Measurements from ENCODE around the gene PRLR.
A peak's percentile ranks its signal among the peaks of the same experiment; 100 is the strongest.

PRLR gene

DNA sequence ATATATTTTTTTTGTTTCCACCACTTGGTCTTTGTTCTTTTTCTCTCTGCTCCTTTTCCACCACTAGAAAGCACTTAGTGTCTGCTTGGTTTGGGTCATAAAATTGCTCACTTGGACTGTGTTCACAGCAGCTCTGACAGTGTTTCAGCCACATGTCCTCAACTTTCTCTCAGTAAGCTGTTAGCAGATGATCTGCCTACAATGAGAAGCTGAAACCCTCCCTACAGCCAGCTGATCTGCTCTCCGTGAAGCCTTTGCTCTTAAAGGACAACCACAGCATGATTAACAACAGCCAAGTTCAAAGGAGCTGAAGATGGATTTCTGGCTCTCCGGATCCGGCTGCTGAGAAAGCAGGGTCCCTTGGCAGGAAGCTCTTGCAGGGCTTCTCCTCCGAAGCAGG is 31.6 kb downstream of the PRLR start:
- no peak overlapping the region for H3K27ac ChIP-seq (ENCODE audit: low read length)
- no peaks in the 10 kb centered on the region for H3K79me2 ChIP-seq (ENCODE audit: low read length)

DNA sequence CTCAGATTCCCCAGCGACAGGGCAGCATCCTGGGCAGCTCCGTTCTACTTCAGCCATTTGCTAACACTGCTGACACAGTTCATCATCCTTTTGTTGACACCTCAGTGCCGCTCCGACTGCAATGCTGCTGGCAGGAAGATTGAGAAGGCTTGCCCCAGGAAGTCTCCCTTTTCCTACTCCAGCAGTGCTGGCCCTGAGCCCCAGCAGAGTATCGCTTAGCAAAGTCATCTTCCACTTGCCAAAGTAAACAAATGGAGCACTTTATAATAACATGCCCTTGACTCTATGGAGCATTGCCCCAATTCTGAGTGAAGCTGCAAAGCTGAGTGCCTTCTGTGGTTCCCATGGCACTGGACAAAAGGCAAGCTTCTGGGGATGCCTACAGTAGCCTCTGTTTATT is 32.2 kb downstream of the PRLR start:
- Histone ChIP-seq H3K27me3 (ENCODE audit: low read depth, low read length) (no peaks in the 10 kb centered on the region), H3K27ac (ENCODE audit: low read length) (no peak overlapping the region), H3K9ac (ENCODE audit: low read length) (no peak overlapping the region), H4K20me1 (ENCODE audit: insufficient read depth, low read length) (no peaks in the 10 kb centered on the region), H3K79me2 (ENCODE audit: low read length) (no peaks in the 10 kb centered on the region), H3K4me3 (ENCODE audit: low read length) (no peak overlapping the region), H3K36me3 (replicated peaks; ENCODE audit: low read depth, low read length) (no peaks in the 10 kb centered on the region), H2AFZ (ENCODE audit: low read depth, low read length) (no peak overlapping the region), H3K9me3 (ENCODE audit: insufficient read depth, low read length) (no peaks in the 10 kb centered on the region), H3K4me2 (ENCODE audit: low read length) (no peak overlapping the region), H3K4me1 (ENCODE audit: low read length) (peaks cover 43% of the 10 kb centered on the region)
- TF ChIP-seq, protein P1, sequence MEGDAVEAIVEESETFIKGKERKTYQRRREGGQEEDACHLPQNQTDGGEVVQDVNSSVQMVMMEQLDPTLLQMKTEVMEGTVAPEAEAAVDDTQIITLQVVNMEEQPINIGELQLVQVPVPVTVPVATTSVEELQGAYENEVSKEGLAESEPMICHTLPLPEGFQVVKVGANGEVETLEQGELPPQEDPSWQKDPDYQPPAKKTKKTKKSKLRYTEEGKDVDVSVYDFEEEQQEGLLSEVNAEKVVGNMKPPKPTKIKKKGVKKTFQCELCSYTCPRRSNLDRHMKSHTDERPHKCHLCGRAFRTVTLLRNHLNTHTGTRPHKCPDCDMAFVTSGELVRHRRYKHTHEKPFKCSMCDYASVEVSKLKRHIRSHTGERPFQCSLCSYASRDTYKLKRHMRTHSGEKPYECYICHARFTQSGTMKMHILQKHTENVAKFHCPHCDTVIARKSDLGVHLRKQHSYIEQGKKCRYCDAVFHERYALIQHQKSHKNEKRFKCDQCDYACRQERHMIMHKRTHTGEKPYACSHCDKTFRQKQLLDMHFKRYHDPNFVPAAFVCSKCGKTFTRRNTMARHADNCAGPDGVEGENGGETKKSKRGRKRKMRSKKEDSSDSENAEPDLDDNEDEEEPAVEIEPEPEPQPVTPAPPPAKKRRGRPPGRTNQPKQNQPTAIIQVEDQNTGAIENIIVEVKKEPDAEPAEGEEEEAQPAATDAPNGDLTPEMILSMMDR (IDR thresholded peaks at IDR 0.05; ENCODE audit: low read depth, low read length) = no peak
- no peak for TF ChIP-seq EZH2phosphoT487 (IDR thresholded peaks at IDR 0.05; ENCODE audit: low read depth)

More for the DNA sequence above, 31.6 kb downstream of the PRLR start:
- peaks cover 40% of the 10 kb centered on the region for H3K4me1 ChIP-seq (ENCODE audit: low read length)
- no peak overlapping the region for H3K4me2 ChIP-seq (ENCODE audit: low read length)
- TF ChIP-seq, protein P1 (IDR thresholded peaks at IDR 0.05; ENCODE audit: low read depth, low read length) = no peak
- TF ChIP-seq EZH2phosphoT487 (IDR thresholded peaks at IDR 0.05; ENCODE audit: low read depth) = no peak
- H3K9me3 ChIP-seq (ENCODE audit: insufficient read depth, low read length) = no peaks in the 10 kb centered on the region
- H3K9ac ChIP-seq (ENCODE audit: low read length) = no peak overlapping the region
- H3K4me3 ChIP-seq (ENCODE audit: low read length) = no peak overlapping the region
- no peaks in the 10 kb centered on the region for H3K27me3 ChIP-seq (ENCODE audit: low read depth, low read length)
- H4K20me1 ChIP-seq (ENCODE audit: insufficient read depth, low read length) = no peaks in the 10 kb centered on the region
- no peak overlapping the region for H2AFZ ChIP-seq (ENCODE audit: low read depth, low read length)
- no peaks in the 10 kb centered on the region for H3K36me3 ChIP-seq (replicated peaks; ENCODE audit: low read depth, low read length)

DNA sequence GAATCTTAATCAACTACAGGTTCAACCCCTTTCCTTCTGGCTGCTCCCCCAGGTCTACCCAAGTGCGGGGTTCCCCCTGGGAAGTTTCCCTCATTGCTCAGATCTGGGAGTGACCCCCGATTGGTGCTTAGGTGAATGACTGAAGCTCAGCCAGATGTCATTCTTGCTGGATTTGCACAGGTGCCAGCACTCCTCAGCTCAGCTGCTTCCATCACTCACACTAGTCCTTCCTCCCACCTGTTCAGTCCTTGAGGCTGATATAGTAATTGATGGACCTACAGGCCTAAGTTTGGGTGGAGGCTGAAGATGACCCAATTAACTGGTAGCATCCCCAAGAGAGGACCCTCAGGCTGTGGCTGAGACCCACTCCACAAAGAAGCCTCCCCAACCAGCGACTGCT is 32.9 kb downstream of the PRLR start:
- Histone ChIP-seq H3K27ac (ENCODE audit: low read length) (no peak overlapping the region), H3K4me1 (ENCODE audit: low read length) (peaks cover 43% of the 10 kb centered on the region), H3K36me3 (replicated peaks; ENCODE audit: low read depth, low read length) (no peaks in the 10 kb centered on the region), H3K4me3 (ENCODE audit: low read length) (no peak overlapping the region), H3K4me2 (ENCODE audit: low read length) (no peak overlapping the region), H3K9ac (ENCODE audit: low read length) (no peak overlapping the region), H3K9me3 (ENCODE audit: insufficient read depth, low read length) (no peaks in the 10 kb centered on the region), H3K79me2 (ENCODE audit: low read length) (no peaks in the 10 kb centered on the region), H2AFZ (ENCODE audit: low read depth, low read length) (no peak overlapping the region), H4K20me1 (ENCODE audit: insufficient read depth, low read length) (no peaks in the 10 kb centered on the region), H3K27me3 (ENCODE audit: low read depth, low read length) (no peaks in the 10 kb centered on the region)
- TF ChIP-seq EZH2phosphoT487 (IDR thresholded peaks at IDR 0.05; ENCODE audit: low read depth) = no peak
- TF ChIP-seq, protein P1 (IDR thresholded peaks at IDR 0.05; ENCODE audit: low read depth, low read length) = no peak

DNA sequence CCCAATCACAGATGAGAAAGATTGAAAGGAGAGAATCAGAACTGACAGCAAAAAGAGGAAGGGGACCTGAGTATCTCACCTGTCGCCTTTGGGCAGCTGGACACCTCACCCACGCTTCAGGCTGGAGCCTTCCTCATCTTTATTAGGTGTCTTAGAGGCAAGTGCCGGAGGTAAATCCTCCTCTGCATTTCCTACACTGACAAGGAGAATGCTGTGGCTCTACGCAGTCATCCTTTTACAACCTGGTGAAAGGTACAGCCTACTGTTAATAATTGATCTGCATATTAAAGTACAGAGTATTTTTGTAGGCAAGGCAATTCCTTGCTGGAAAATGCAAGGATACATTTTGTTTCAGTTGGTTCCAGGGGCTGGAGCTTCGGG is 34.8 kb downstream of the PRLR start:
- Histone ChIP-seq H3K4me1 (ENCODE audit: low read length) (peaks cover 38% of the 10 kb centered on the region), H4K20me1 (ENCODE audit: insufficient read depth, low read length) (no peaks in the 10 kb centered on the region), H3K27me3 (ENCODE audit: low read depth, low read length) (no peaks in the 10 kb centered on the region), H3K9ac (ENCODE audit: low read length) (no peak overlapping the region; the same call in 1 of the 2 replicates), H3K4me2 (ENCODE audit: low read length) (peak overlapping the region; percentile 69), H3K36me3 (replicated peaks; ENCODE audit: low read depth, low read length) (no peaks in the 10 kb centered on the region), H3K9me3 (ENCODE audit: insufficient read depth, low read length) (no peaks in the 10 kb centered on the region), H2AFZ (ENCODE audit: low read depth, low read length) (0 out of 2 replicates have a peak overlapping the region, but pooled peaks have one; percentile 2), H3K27ac (ENCODE audit: low read length) (peak overlapping the region; percentile 85), H3K79me2 (ENCODE audit: low read length) (no peaks in the 10 kb centered on the region), H3K4me3 (ENCODE audit: low read length) (peak overlapping the region; percentile 64)
- TF ChIP-seq, protein P1 (IDR thresholded peaks at IDR 0.05; ENCODE audit: low read depth, low read length) = no peak

Measured in OCI-LY3 (cell line).